CD4-positive, alpha-beta T cell treated with Interleukin-17A for 4 hours (primary cell): ENCODE measurements around the gene SLC19A1.
"Not testable (repeated sequence)": the region's sequence is repeated elsewhere in the genome, so short reads cannot be mapped to it uniquely, and the experiment has no call there.

ENCODE experiments used
- DNase-seq: peaks from one replicate; pipeline ENCODE4 v3.0.0-alpha.2; 2020; ENCODE audit warnings: mixed read lengths

Gene SLC19A1

DNA sequence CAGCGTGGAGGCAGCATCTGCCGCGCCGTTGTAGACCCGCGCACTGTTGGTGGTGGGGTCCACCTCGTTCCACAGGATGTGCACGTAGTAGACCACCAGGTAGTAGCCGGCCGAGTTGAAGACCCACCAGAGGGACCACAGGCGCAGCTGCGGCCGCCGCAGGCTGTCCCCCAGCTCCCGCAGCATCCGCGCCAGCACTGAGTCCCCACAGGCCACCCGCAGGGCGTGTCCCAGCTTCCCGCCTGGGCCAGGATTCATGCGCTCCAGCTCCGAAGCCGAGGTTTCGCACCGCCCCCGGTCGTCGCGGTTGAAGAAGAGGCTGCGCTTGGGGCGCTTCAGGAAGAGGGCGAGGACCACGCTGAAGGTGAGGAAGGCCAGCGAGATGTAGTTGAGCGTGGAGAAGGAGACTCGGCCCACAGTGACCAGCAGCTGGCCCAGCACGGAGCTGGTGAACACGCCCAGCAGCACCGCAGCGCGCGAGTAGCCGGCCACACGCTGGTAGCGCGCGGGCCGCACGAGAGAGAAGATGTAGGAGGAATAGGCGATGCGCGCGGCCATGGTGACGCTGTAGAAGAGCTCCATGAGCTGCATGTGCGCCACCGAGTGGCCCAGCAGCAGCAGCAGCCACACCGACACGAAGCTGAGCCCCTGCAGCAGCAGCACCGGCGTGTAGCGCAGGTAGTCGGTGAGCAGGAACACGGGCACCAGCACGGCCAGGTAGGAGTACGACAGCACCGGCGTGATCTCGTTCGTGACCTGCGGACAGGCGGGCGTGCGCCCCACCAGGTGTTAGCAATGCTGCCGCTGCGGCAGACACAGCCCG lies 10.6 kb downstream of the SLC19A1 start:
- no peak for DNase-seq

DNA sequence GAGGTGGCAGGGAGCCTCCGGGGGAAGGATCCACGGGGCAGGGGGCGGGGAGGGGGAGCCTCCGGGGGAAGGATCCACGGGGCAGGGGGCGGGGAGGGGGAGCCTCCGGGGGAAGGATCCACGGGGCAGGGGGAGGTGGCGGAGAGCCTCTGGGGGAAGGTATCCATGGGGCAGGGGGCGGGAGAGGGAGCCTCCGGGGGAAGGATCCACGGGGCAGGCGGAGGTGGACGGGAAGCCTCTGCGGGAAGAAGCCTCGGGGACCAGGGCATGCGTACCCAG lies 11.2 kb downstream of the SLC19A1 start:
- DNase-seq, result not testable (repeated sequence)

DNA sequence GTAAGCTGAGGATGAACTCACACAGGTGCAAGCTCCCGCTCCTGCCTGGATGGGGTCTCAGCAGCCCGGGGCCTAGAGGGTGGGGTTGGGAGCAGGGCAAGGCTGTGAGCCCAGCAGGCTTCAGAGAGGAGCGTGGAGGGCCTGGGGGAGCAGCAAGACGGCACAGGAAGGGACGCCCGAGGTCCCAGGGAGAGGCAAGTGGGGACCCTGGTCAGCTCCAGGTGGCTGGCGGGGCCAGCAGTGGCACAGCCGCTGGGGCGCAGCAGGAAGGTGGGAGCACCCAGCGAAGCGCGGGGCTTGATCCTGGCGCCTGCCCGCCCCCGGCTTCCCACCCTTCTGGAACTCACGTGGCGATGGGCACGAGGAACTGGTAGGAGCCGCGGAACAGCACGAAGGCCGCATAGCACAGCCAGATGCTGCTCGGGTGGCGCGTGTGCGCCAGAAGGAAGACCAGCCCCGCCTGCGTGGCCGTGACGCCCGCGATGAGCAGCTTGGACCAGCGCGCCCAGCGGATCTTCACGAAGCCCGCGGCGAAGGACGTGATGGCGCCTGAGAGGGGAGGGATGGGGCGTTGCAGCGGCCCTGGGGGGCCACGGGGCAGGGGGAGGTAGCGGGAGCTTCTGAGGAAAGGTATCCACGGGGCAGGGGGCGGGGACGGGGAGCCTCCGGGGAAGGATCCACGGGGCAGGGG lies 11.7 kb downstream of the SLC19A1 start:
- DNase-seq, result no peak

DNA sequence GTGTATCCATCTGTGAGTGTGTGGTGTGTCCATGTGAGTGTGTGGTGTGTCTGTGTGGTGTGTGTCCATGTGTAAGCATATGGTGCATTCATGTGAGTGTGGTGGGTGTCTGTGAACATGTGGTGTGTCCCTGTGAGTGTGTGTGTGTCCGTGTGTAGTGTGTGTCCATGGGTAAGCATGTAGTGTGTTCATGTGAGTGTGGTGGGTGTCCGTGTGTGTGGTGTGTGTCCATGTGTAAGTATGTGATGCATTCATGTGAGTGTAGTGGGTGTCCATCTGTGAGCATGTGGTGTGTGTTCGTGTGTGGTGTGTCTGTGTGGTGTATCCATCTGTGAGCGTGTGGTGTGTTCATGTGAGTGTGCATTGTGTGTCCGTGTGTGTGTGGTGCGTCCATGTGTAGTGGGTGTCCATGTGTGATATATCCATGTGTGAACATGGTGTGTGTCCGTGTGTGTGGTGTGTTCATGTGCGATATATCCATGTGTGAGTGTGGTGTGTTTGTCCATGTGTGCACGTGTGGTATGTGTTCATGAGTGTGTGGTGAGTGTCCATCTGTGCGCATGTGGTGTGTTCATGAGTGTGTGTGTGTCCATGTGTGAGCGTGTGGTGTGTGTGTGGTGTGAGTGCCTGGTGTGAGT lies 12.3 kb downstream of the SLC19A1 start:
- no peak for DNase-seq

DNA sequence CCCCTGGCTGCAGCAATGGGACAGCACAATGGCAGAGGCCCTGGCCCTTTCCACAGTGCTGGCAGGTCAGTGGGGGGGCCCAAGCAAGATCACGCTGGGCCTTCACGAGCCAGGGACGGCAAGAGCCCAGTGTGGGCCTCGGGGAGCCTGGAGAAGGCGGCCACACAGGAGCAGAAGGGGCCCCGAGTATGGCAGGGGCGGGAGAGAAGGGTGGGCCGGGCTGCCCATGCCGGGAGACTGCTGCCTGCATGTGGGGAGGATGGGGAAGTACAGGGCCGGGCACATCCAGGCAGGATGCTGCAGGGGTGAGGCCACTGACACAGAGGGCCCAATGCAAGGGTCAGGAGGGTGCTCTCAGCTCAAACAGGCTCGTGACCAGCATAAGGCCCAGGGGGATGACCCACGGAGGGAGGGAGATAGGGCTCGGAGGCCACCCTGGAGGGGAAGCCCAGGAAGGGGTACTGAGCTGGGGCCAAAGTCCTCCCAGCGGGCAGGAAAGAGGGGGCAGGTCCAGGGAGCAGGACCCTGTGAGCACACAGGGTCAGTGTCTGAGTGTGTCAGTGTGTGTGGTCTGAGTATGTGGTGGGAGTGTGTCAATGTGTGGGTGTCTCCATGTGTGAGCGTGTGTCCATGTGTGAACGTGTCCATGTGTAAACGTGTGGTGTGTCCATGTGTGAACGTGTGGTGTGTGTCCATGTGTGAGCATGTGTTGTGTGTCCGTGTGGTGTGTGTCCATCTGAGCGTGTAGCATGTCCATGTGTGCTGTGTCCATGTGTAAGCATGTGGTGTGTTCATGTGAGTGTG lies 13.1 kb downstream of the SLC19A1 start:
- no peak for DNase-seq

DNA sequence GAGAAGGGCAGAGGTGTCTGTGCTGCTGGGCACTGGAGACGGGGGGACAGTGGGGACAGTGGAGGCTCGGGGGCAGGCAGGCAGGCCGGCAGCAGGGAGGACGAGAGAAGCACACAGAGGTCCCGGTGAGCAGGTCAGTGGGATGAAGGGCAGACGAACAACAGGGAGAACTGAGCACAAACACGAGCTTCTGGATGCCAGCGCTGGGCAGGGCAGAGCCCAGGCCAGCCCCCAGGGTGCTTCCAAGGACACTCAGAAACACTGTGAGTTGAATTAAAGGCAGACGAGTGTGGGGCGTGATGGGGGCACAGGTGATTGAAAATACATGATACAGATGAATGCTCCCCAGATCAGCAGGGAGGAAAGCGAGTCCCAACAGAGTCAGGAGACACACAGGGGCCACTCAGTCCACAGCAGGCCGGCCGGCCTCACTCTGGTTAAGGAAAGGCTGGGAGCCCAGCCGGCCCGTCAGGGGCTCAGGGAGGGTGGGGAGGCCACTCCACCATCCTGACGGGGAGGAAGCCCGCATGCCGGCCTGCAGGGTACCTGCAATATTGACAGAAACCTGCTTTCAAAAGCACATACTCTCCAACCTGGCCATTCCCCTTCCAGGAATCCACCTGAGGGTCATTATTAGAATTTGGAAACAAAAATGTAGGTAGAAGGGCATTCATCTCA lies 14.1 kb downstream of the SLC19A1 start:
- DNase-seq, result no peak

DNA sequence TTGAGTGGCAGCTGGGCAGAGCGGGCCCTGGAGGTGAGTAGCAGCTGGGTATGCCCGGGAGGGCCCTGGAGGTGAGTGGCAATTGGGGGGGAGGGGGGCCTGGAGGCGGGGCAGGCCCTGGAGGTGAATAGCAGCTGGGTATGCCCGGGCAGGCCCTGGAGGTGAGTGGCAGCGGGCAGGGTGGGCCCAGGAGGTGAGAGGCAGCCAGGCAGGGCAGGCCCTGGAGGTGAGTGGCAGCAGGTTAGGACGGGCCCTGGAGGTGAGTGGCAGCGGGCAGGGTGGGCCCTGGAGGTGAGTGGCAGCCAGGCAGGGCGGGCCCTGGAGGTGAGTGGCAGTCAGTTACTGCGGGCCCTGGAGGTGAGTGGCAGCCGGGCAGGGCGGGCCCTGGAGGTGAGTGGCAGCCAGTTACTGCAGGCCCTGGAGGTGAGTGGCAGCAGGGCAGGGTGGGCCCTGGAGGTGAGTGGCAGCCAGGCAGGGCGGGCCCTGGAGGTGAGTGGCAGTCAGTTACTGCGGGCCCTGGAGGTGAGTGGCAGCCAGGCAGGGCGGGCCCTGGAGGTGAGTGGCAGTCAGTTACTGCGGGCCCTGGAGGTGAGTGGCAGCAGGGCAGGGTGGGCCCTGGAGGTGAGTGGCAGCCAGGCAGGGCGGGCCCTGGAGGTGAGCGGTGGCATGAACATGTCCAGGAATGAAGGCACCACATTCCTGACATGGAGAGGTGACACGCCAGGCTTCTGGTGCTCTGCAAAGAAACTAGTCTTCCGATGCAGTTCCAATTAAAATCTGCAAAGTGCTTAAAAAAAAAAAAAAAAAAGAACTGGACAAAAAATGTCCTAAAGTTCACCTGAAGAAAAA lies 14.9 kb downstream of the SLC19A1 start:
- not testable (repeated sequence) for DNase-seq

DNA sequence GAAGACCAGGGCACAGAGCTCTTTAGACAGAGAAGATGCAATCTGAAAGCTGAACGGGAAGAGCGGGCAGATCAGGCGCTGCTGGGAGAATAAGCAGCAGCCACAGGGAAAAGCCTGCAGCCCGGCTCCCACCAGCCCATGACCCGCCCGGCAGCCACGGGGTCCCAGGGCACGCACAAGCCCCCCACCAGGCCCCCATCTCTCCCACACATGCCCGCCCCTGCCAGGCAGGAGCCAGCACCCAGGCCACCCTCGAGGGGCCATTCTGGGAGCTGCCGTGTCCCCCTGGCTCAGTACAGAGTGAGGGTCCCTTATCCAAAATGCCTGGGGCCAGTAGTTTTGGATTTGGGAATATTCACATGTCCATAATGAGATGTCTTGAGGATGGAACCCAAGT lies 16.3 kb downstream of the SLC19A1 start:
- no peak for DNase-seq

DNA sequence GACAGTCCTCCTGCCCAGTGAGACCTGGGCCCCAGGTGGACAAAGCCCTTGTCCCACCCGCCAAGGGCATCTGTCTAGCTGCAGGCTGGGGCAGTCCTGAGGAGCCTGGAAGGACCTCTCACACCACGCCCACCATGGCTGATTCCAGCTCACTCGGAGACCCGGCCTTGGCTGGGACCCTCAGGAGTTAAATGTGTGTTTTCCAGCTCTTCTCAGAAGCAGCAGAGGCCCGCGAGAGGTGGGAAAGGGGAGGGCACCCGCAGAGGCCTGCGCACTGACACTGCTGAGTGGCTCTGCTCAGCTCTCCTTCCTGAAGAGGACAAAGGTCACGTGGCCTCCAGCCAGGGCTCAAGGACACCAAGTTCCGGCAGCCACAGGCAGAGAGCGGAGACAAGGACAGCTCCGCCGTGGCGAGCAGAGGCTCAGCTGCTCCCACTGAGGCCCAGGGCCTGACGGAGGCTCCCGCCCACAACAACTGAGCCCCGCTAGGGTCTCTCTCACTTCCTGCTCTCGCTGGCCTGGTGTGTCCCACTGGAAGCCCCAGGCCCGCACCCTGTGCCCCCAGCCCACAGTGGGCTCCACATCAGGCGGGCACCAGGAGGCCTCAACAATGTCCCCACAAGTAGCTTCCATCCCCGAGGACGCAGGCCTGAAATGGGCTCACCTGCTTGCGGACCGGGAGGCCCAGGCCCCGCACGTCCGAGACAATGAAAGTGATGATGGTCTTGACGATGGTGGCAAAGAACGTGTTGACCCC lies 16.9 kb downstream of the SLC19A1 start:
- DNase-seq, result no peak

DNA sequence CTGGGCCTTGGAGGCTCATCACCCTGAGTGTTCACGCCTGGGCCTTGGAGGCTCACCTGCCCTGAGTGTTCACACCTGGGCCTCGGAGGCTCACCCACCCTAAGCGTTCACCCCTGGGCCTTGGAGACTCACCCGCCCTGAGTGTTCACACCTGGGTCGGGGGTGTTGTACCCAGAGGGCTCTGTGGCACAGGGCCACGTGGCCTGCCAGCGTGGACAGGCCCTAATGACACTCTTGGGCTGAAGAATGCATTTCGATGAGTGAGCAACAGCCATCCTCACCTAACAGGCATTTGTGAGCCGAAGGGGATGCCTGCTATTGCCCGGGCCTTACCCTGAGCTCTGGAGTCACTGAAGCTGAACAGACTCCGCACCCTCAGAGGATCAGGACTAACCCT lies 17.5 kb downstream of the SLC19A1 start:
- DNase-seq, result no peak

DNA sequence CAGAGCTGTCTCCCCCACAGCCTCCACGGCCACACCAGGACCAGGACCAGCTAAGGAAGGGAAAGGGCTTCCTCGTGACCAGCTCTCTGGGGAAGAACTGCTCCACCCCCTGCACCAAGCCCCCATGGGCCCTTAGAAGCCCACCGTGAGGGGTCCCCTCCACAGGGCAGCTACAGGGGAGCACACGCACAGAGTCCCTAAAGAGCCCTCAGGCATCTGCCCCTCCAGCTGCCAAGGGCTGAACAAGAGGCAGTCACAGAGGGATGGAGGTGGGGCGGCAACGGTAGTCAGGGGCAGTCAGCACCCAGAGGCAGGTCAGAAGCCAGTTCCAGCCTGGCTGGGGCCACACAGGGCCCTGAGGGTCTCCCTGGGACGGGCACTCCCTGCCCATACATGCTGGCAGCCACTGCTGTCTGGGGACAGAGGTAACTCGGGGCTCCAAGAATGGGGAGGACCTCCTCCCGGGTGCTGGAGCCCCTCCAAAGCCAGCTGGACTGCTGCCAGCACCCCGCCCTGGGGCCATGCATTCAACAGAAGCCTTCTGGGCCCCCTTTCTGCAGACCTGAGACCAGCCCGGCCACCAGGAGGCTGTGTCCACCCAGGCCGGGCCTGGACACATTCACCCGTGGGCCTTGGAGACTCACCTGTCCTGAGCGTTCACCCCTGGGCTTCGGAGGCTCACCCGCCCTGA lies 18.7 kb downstream of the SLC19A1 start:
- DNase-seq, result no peak

DNA sequence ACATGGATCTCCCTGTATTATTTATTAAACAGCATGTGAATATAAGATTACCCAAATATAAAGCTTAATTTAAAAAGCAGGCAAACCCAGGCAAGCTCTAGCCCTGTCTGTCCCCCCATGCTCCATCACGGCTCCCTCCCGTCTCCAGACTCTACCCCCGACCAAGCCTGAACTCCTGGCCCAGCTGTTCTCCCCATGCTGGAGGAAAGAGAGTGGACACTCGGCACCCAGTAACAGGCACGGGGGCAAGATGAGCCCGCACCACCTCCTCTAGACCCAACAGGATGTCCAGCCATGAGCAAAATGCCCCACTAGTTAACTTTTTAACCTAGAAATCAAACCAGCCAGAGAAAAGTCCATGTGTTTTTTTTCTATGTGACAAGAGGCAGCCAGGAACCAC lies 19.3 kb downstream of the SLC19A1 start:
- DNase-seq, result no peak

DNA sequence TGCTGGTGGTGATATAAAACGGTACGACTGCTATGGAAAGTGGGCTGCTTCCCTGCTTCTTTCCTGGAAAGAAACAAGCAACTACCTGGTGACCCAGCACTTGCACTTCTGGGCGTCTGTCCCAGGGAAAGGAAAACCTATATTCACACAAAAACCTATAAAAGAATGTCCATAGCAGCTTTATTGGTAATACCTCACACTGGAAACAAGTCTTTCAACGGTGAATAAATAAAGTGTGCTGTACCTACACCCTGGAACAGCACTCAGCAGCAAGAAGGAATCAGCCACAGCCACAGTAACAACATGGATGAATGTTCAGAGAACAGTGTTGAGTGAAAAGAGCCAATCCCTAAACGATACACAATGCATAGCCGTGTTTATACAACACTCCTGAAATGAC lies 19.9 kb downstream of the SLC19A1 start:
- DNase-seq, result no peak

DNA sequence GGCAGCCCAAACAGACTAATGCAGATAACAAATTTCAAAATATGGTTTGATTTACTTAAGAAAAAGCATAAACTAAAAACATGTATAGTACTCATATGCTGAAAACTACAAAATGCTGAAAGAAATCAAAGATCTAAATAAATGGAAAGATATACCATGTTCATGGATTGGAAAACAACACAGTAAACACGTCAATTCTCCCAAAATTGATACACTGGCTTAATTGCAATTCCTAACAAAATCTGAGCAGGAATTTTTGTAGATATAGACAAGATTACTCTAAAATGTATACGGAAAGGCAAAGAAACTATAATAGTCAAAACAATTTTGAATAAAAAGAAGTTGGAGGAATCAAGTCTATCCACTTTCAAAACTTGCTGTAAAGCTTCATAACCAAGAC lies 21.0 kb downstream of the SLC19A1 start:
- no peak for DNase-seq

DNA sequence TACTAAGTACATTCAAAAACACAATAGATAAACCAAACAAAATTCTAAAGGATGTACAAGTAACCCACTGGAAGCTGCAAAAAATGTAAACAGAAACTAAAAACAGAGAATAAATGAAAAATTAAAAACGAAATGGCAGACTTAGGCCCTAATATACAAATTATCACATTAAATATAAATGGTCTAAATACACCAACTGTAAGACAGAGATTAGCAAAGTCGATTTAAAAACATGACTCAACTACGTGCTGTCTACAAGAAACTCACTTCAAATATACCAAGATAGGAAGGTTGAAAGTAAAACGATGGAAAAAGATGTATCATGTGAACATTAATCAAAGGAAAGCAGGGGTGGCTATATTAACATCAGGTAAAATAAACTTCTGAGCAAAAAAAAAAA lies 23.1 kb downstream of the SLC19A1 start:
- DNase-seq, result no peak

DNA sequence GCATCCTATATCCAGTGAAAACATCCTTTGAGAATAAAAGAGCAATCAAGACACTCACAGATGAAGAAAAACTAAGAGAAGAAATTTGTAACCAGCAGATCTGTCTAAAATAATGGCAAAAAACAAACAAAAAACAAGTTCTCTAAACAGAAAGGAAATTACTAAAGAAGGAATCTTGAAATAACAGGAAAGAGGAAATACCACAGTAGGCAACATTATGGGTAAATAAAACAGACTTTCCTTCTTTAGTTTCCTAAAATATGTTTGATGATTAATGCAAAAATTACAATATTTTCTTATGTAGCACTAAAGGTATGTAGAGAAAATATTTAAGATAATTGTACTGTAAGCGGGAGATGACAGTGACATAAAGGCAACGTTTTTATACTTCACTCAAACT lies 23.5 kb downstream of the SLC19A1 start:
- DNase-seq, result no peak

DNA sequence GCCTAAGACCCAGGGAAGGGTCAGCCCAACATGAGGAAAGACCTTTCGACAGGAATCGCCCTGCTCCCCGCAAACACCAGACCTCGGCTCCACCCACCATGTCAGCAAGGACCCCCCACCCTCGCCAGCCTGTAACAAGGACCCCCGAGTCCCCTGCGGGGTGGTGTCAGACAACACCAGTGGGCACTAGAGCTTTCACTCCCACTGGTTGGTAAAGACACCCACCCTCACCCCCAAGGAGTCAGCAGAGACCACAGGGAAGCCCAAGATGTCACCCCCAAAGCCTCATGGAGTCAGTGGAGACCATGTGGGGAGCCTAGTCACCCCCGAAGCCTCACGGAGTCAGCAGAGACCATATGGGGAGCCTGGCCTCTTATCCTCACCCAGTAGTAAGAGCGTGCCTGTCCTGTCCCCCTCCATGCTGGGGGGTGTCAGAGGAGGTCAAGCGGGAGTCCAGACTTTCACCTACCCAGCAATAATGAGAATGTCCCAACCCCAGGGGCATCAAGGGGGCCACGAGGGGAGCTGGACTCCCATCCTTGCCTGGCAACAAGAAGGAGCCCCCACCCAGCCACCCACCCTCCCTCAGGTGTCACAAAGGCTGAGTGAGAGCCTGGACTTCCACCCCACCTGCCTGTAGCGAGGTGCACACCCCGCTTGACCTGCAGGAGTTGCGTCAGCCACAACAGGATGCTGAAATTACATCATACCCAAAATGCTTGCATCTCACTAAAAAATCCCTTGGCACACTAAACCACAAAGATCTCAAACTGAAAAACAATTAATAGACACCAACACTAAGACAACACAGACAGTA lies 24.8 kb downstream of the SLC19A1 start:
- DNase-seq, result no peak

DNA sequence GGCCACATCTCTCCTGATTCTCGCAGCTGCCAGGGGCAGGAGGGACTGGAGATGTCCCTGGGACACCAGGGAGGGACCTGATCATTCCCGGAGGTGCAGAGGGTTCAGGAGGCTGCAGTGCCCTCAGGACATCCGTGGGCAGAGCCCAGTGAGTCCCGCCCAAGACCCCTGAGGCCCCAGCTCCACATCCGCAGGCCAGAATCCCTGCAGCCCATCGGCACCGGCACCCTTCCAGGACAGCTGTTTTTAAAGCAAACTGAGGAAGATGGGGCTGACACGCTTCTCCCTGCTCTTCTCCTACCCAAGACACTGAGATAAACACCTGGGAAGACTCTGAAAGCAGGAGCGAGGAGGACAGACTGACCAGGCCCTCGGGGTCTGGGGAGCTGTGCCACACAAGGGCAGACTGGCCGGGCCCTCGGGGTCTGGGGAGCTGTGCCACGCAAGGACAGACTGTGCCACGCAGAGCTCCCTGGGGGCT lies 25.5 kb downstream of the SLC19A1 start:
- DNase-seq, result no peak

DNA sequence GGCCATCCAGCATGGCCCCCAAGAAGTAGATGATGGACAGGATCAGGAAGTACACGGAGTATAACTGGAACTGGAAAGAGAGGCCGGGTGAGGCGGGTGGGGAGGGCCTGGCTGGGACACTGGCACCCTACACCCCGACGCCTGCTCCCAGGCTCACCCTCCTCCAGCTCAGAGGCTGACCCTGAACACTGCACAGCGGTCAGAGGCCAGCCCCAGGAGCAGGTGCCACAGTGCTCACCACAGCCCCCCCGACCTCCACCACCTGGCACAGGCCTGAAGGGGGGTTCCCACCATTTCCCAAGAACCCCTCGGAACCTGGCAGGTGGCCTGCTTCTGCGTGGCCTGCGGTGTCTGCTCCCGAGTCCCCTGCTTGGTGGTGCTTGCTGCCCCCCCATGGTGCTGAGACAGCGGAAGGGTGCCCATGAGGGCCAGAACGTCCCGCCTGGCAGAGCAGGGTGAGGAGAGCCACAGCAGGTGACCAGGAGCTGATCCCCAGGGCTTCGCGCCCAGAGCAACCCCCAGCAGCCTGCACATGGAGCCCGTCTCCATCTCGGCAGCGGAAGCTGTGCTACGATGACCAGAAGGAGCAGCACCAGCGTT lies 26.1 kb downstream of the SLC19A1 start:
- DNase-seq, result no peak
